SU-DHL-6 (cell line): ENCODE results near the gene PIGC.

Experiments used
- CTCF ChIP-seq: fragments of 200-600 bp; sonication (generic); IDR thresholded peaks from one replicate; pipeline ENCODE4 v1.5.1; 2017; ENCODE audit warnings: antibody characterized with exemption, mild to moderate bottlenecking, low read length, moderate library complexity; ENCODE audit not compliant: insufficient read depth, poor library complexity, severe bottlenecking
- EZH2phosphoT487 ChIP-seq: fragments of 200-600 bp; sonication (generic), shearing (Covaris generic); conservative IDR thresholded peaks from 2 replicates; pipeline ENCODE4 v1.6.1; 2018; ENCODE audit warnings: mild to moderate bottlenecking, antibody characterized with exemption, low read length, moderate library complexity, mixed read lengths

GRCh38 chr1:172417557-172417956 lies 26.3 kb downstream of the PIGC start:
- TF ChIP-seq CTCF (no peak), EZH2phosphoT487 (no peak)
